Activated CD8-positive, alpha-beta T cell treated with anti-CD3 and anti-CD28 coated beads for 36 hours (primary cell): ENCODE data around the gene REN. TPM values are rescaled to one million over a fixed set of nuclear protein-coding genes. Genes with fewer than 3 reads are reported as not detected.

Experiments
- ATAC-seq: fragments of 200-7000 bp; cut with Tn5 transposase; one replicate; pipeline ENCODE4 v1.10.0; 2021; ENCODE audit warnings: mild to moderate bottlenecking, moderate library complexity
- CTCF ChIA-PET: fragments of 350-600 bp; sonication (Branson Sonifier 250); formaldehyde crosslinking; loops from one replicate; lab custom pipeline; 2021; ENCODE audit warnings: antibody characterized with exemption; lab: Charles Lee
- POLR2A ChIA-PET: fragments of 350-600 bp; sonication (Branson Sonifier 250); formaldehyde crosslinking; loops from one replicate; lab custom pipeline; 2021; ENCODE audit warnings: antibody characterized with exemption; lab: Charles Lee
- DNase-seq: peaks from one replicate; pipeline ENCODE4 v3.0.0-alpha.2; 2020
- H3K27ac Mint-ChIP-seq: one replicate; pipeline ENCODE4 v1.8.0; 2021; ENCODE audit warnings: mild to moderate bottlenecking, mixed read lengths
- H3K27me3 Mint-ChIP-seq: one replicate; pipeline ENCODE4 v1.8.0; 2021; ENCODE audit warnings: mixed read lengths
- H3K36me3 Mint-ChIP-seq: one replicate; pipeline ENCODE4 v1.8.0; 2021; ENCODE audit warnings: low read depth, mixed read lengths
- H3K4me1 Mint-ChIP-seq: one replicate; pipeline ENCODE4 v1.8.0; 2021; ENCODE audit warnings: low read depth, mixed read lengths
- H3K4me3 Mint-ChIP-seq: one replicate; pipeline ENCODE4 v1.8.0; 2021; ENCODE audit warnings: mild to moderate bottlenecking, moderate library complexity, mixed read lengths
- H3K9me3 Mint-ChIP-seq: one replicate; pipeline ENCODE4 v1.8.0; 2021; ENCODE audit warnings: mixed read lengths
- intact Hi-C: fragments of 100-400 bp; cut with micrococcal nuclease; formaldehyde crosslinking; loops from one replicate; pipeline ENCODE4 v1.10.0; 2022
- total RNA-seq, 2 experiments: library from RNA; stranded (reverse); gene quantifications; one replicate each; pipeline ENCODE4 v1.2.3, GENCODE V29; 2021
- TF ChIP-seq, protein P1 (sequence below): fragments of 200-600 bp; IDR thresholded peaks from one replicate; pipeline ENCODE4 v1.8.0; 2022; ENCODE audit warnings: antibody characterized with exemption, mild to moderate bottlenecking

The REN gene
- total RNA-seq, 2 experiments from 2014 or later, result not detected

DNA sequence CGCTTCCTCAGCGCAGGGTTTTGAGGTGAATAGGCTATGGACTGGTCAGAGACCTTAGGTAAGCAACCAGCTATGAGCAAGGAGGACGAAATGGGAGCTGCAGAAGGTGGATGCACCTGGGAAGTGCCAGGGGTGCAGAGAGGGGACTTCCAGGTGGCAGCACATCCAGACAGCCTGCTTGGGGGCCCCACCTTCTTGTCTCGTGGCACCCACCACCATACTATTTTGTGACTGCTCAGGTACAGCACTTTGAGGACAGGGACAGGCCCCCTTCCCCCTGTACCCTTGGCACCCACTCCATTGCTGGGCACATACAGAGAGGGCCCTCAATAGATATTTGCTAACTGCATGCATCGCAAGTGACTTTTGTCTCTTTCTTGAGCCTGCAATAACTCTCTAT lies 30.9 kb upstream of the REN start:
- Mint-ChIP-seq H3K27me3 (peaks cover 8% of the 10 kb centered on the region), H3K36me3 (no peaks in the 10 kb centered on the region), H3K27ac (no peak overlapping the region), H3K4me3 (no peak overlapping the region), H3K9me3 (no peaks in the 10 kb centered on the region), H3K4me1 (peaks cover 15% of the 10 kb centered on the region)
- DNase-seq (no peak), ATAC-seq (no peak)
- CTCF ChIA-PET, result interaction anchor here (3.7 kb wide), 1 partner anchor 10 kb away, joined by 24 read pairs; no protein-coding TSS in a partner anchor
- POLR2A ChIA-PET, result no interaction called here
- intact Hi-C loops, result no loop called here
- TF ChIP-seq, protein P1, sequence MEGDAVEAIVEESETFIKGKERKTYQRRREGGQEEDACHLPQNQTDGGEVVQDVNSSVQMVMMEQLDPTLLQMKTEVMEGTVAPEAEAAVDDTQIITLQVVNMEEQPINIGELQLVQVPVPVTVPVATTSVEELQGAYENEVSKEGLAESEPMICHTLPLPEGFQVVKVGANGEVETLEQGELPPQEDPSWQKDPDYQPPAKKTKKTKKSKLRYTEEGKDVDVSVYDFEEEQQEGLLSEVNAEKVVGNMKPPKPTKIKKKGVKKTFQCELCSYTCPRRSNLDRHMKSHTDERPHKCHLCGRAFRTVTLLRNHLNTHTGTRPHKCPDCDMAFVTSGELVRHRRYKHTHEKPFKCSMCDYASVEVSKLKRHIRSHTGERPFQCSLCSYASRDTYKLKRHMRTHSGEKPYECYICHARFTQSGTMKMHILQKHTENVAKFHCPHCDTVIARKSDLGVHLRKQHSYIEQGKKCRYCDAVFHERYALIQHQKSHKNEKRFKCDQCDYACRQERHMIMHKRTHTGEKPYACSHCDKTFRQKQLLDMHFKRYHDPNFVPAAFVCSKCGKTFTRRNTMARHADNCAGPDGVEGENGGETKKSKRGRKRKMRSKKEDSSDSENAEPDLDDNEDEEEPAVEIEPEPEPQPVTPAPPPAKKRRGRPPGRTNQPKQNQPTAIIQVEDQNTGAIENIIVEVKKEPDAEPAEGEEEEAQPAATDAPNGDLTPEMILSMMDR, result no peak

DNA sequence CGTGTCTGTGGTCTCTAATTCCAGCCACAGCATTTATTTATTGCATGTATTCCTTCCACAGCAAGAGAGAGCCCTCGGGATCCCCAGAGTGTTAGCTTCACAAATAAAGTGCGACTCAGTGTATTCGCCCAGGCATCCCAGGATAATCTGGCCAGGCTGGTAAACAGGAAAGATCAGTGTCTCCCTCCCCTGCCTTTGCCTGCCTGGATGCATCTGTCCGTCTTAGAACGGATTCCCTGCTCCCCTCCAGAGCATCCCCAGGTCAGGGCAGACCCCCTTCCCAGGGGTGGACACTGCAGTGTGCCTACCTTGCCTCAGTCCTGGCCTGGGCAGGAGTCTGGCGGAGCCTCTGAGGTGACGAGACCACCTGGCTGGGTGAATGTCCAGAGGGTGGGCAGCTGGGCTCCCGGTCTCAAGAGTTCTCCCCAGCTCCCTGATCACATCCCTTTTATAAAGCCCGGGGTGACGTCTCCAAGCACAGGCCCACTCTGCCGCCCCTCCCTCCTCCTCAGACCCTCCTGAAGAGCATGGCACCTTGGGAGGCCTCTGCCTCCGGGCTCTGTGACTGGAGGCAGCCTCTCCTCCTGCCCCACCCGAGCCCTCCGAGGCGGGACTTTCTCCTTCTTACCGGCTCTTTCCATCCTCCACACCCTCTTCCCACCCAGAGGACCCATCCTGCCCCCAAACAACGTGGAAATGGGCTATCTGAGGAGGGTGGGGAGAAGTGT lies 30.1 kb upstream of the REN start, which contains the start of gene KISS1:
Gene KISS1, minus strand, starts transcription at position 424 of the 728 bp plus-strand sequence. CDS start 3,615 bp downstream, outside the sequence.
- TF ChIP-seq, protein P1, result no peak
- intact Hi-C loops, result no loop called here
- peaks cover 8% of the 10 kb centered on the region for H3K27me3 Mint-ChIP-seq
- ChIA-PET POLR2A (interaction anchor here (0.7 kb wide), 1 partner anchor 13 kb away, joined by 3 read pairs; no protein-coding TSS in a partner anchor), CTCF (interaction anchor here (1.1 to 3.7 kb wide), 2 partner anchors 10 to 33 kb away, joined by 3 to 24 read pairs; no protein-coding TSS in a partner anchor)
- H3K9me3 Mint-ChIP-seq, result no peaks in the 10 kb centered on the region
- H3K27ac Mint-ChIP-seq, result no peak within 1 kb of the TSS
- no peak for DNase-seq
- no peak within 1 kb of the TSS for H3K4me3 Mint-ChIP-seq
- no peak for ATAC-seq
- no peaks in the 10 kb centered on the region for H3K36me3 Mint-ChIP-seq
- peaks cover 15% of the 10 kb centered on the region for H3K4me1 Mint-ChIP-seq

DNA sequence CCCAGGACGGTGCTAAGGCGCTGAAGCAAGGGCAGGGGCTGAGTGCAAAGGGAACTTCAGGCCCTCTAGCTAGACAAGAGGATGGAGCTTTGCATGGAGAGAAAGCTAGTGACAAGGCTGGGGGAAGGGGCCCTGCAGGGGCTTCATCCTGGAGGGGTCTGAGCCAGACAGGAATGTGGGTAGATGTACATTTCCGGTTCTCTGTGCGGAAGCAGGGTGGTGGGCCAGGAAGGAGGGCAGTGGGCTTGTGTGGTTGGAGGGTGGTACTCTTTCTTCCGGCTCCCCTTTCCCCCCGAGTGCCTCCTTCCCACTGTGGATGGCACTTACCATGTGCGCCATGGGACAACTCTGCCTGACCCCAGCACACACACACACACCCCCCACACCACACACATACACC lies 28.6 kb upstream of the REN start:
- ChIA-PET POLR2A (no interaction called here), CTCF (no interaction called here)
- TF ChIP-seq, protein P1, result no peak
- H3K4me3 Mint-ChIP-seq, result no peak overlapping the region
- H3K36me3 Mint-ChIP-seq, result no peaks in the 10 kb centered on the region
- no peak overlapping the region for H3K27ac Mint-ChIP-seq
- DNase-seq (no peak), ATAC-seq (no peak)
- intact Hi-C loops, result no loop called here
- no peaks in the 10 kb centered on the region for H3K9me3 Mint-ChIP-seq
- H3K4me1 Mint-ChIP-seq, result peaks cover 21% of the 10 kb centered on the region
- H3K27me3 Mint-ChIP-seq, result peaks cover 8% of the 10 kb centered on the region

DNA sequence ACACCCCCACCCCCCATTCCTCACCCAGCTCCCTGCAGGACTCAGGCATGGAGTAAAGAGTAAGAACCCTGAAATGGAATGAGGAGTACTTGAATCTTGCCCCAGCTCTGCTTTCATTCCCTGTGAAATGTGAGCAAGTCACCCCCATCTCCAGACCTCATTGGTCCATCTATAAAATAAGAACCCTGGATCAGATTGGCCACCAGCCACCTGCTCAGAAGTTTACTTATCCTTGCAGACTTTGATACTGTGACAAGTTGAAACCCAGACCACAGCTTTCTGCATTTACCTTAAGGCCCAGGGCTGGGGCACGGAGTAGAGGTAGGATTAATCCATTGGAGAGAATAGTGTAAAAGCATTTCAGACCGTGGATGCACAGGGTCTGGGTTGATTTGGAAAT lies 27.9 kb upstream of the REN start:
- intact Hi-C loops, result no loop called here
- ChIA-PET CTCF (no interaction called here), POLR2A (no interaction called here)
- Mint-ChIP-seq H3K36me3 (no peaks in the 10 kb centered on the region), H3K27ac (no peak overlapping the region), H3K27me3 (peaks cover 12% of the 10 kb centered on the region), H3K4me3 (no peak overlapping the region), H3K4me1 (peaks cover 26% of the 10 kb centered on the region), H3K9me3 (no peaks in the 10 kb centered on the region)
- TF ChIP-seq, protein P1, result no peak
- DNase-seq, result no peak
- no peak for ATAC-seq
